Ishikawa (cell line): ENCODE measurements around the gene EID1.

Experiments
- CEBPB ChIP-seq: IDR thresholded peaks from 2 replicates; pipeline ENCODE4 v1.6.1; 2012
- CREB1 ChIP-seq: IDR thresholded peaks from 2 replicates; pipeline ENCODE4 v1.6.1; 2012; ENCODE audit warnings: low read depth
- EGR1 ChIP-seq: IDR thresholded peaks from 2 replicates; pipeline ENCODE4 v1.6.1; 2012
- EP300 ChIP-seq: IDR thresholded peaks from 2 replicates; pipeline ENCODE4 v1.6.1; 2012; ENCODE audit warnings: borderline replicate concordance
- FOXM1 ChIP-seq: IDR thresholded peaks from 2 replicates; pipeline ENCODE4 v1.6.1; 2012; ENCODE audit warnings: low read depth, borderline replicate concordance
- RAD21 ChIP-seq: IDR thresholded peaks from 2 replicates; pipeline ENCODE4 v1.6.1; 2012; ENCODE audit warnings: low read depth
- TAF1 ChIP-seq: IDR thresholded peaks from 2 replicates; pipeline ENCODE4 v1.6.1; 2012; ENCODE audit warnings: low read depth, mild to moderate bottlenecking
- TEAD4 ChIP-seq: IDR thresholded peaks from 2 replicates; pipeline ENCODE4 v1.6.1; 2012
- YY1 ChIP-seq: IDR thresholded peaks from 2 replicates; pipeline ENCODE4 v1.6.1; 2012; ENCODE audit warnings: low read depth
- ZBTB7A ChIP-seq: IDR thresholded peaks from 2 replicates; pipeline ENCODE4 v1.6.1; 2012; ENCODE audit warnings: low read depth
- TF ChIP-seq, protein P1 (sequence below): IDR thresholded peaks from 2 replicates; pipeline ENCODE4 v1.6.1; 2012; ENCODE audit warnings: low read depth, mild to moderate bottlenecking
- TF ChIP-seq, protein P2 (sequence below): IDR thresholded peaks from 2 replicates; pipeline ENCODE4 v1.6.1; 2012
- TF ChIP-seq, protein P3 (sequence below): IDR thresholded peaks from 2 replicates; pipeline ENCODE4 v1.6.1; 2012

DNA sequence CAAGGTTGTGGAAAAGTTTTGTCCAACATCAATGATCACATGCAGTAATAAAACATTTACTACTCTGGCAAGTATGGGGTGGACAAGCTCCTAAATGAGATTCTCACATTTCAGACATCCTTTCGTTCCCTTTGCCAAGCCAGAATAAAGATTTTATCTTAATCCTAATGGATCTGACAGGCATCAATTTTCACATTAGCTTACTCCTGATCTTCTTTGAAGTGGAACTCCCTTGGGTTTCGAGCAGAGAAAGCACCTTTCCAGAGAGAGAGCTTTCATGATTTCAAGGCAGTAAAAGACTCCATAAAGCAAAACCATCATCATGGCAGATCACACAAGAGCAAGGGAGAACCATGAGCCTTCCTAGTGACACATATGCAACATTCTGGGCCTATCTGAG, 27.3 kb upstream of the EID1 start:
- TF ChIP-seq CREB1 (no peak), CEBPB (no peak), YY1 (no peak), TAF1 (no peak), EP300 (no peak), ZBTB7A (no peak), EGR1 (no peak), RAD21 (no peak), FOXM1 (no peak), TEAD4 (no peak)
- TF ChIP-seq, protein P1, sequence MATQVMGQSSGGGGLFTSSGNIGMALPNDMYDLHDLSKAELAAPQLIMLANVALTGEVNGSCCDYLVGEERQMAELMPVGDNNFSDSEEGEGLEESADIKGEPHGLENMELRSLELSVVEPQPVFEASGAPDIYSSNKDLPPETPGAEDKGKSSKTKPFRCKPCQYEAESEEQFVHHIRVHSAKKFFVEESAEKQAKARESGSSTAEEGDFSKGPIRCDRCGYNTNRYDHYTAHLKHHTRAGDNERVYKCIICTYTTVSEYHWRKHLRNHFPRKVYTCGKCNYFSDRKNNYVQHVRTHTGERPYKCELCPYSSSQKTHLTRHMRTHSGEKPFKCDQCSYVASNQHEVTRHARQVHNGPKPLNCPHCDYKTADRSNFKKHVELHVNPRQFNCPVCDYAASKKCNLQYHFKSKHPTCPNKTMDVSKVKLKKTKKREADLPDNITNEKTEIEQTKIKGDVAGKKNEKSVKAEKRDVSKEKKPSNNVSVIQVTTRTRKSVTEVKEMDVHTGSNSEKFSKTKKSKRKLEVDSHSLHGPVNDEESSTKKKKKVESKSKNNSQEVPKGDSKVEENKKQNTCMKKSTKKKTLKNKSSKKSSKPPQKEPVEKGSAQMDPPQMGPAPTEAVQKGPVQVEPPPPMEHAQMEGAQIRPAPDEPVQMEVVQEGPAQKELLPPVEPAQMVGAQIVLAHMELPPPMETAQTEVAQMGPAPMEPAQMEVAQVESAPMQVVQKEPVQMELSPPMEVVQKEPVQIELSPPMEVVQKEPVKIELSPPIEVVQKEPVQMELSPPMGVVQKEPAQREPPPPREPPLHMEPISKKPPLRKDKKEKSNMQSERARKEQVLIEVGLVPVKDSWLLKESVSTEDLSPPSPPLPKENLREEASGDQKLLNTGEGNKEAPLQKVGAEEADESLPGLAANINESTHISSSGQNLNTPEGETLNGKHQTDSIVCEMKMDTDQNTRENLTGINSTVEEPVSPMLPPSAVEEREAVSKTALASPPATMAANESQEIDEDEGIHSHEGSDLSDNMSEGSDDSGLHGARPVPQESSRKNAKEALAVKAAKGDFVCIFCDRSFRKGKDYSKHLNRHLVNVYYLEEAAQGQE, result no peak
- TF ChIP-seq, protein P2, sequence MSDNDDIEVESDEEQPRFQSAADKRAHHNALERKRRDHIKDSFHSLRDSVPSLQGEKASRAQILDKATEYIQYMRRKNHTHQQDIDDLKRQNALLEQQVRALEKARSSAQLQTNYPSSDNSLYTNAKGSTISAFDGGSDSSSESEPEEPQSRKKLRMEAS, result no peak
- TF ChIP-seq, protein P3, sequence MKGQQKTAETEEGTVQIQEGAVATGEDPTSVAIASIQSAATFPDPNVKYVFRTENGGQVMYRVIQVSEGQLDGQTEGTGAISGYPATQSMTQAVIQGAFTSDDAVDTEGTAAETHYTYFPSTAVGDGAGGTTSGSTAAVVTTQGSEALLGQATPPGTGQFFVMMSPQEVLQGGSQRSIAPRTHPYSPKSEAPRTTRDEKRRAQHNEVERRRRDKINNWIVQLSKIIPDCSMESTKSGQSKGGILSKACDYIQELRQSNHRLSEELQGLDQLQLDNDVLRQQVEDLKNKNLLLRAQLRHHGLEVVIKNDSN, result no peak
